Stromal cell of bone marrow (primary cell): Measurements from ENCODE around the gene NRG3.
"Not testable (repeated sequence)": the region's sequence is repeated elsewhere in the genome, so short reads cannot be mapped to it uniquely, and the experiment has no call there.

ENCODE experiments used
- DNase-seq: peaks from one replicate; pipeline ENCODE4 v3.0.0-alpha.2; 2012; ENCODE audit warnings: low read depth

The NRG3 gene

DNA sequence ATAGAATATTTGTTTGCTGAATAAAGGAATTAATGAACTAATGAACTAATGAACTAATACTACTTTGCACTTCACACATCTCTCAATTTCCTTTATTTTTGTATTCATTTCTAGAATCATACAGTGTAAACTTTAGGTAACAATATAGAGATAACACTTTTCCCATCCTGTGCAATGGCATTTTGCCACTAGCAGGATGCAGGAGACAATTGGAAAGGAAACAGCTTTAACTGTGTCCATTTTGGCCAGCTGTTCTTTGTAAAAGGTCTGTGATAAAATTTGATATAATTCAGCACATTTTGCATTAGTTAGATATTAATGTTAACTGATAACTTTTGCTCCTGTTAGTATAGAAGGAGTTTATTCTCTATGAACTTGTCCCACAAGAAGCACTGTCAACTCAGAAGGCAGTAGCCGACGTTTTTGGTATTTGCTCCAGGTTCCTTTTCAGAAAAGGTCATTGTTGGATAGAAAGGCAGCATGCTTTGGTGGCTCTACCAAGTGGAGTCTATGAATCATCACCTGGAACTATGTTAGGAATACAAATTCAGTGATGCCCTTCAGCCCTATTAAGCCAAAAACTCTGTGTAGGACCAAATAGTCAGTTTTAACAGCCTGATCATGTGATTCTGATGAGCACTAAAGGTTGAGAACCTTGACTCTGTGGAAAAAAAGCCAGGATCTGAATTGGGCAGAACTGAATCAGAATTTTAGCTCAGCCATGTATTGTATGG lies 86.6 kb downstream of the NRG3 start:
- DNase-seq = no peak

DNA sequence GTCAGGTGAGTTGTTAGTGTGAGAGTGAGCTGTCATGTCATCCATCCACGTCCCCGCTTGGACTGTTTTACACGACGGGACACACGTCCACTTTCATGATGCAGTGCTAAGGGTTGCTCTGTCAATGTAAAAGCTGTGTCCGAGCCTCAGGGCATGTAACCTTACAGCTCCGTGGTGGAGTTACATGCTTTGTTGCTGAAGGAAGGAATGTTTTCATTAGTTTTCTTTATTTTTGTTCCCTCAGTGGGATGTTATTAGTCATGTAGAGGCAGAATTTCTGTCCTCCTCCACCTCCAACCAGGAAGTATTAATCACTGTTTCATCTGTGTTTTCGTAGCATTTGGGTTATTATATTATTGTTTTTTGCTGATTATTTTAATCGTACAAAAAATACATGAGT lies 88.6 kb downstream of the NRG3 start:
- no peak for DNase-seq

DNA sequence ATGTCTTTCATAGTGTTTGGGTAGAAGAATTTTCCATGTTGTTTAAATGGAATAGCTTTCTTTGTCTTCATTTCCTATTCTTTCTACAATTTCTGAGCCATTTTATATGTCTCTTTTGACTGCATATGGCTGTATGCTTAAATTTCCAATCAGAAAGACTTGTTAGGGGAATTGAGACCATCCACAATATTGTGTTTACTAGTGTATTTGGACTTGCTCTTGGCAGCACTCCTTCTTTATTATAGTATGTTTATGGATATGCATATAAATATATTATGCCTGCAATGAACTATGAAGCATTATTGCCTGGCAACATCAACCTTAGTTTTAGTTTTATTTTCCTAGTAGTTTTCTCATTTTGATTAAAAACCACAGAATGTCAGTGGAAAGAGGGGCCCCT lies 92.7 kb downstream of the NRG3 start:
- no peak for DNase-seq

DNA sequence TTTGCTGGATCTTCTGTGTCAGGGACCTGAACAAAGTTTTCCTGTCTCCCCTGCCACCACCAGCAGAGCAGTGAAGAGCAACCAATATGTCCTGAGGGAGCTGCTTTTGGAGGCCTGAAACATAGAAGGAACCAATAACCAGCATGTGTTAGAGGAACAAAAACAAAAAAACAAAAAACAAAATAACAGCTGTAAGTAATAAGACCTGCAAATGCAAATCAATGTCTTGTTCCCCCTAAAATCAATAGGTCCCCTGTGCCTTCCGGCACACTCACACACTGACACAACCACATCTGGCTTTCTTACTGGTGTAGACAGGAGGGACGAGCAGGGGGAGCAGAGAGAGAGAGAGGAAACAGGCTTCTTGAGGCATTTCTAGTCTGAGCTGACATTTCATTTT lies 94.1 kb downstream of the NRG3 start:
- no peak for DNase-seq

DNA sequence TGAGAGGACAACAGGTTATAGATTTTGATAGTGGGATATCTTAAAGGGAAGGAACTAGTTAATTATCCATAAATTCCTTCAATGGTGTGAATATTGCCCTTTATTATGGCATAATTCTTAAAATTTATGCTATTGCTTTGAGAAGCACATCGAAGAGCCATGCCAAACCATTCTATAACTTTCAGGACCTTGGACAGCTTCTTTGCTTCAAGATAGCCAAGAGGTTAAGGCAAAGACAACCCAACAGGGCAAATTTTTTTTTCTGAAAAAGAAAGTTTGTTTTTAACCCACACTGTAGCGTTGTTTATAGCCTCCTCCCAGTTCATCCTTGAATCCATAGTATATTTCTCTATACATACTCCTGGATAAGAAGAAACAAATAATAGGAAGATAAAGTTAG lies 103.2 kb downstream of the NRG3 start:
- DNase-seq = no peak

DNA sequence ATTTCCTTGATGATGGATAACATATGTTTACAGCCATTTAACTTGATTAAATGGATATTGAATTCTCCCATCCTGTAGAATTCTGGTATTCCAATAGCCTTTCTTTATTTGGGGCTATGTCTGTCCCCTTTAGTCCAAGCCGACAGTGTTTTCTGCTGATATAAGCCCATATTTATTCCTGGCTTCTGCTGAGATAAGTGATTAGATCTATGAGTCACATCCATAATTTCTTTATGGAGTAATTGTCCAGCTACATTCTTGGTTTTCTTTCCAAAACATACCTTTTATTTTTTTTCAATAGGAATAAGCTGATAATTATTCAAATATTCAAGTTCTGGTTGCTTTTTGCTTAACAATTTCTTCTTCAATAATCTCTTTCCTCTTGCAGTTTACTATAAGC lies 106.7 kb downstream of the NRG3 start:
- DNase-seq = no peak

DNA sequence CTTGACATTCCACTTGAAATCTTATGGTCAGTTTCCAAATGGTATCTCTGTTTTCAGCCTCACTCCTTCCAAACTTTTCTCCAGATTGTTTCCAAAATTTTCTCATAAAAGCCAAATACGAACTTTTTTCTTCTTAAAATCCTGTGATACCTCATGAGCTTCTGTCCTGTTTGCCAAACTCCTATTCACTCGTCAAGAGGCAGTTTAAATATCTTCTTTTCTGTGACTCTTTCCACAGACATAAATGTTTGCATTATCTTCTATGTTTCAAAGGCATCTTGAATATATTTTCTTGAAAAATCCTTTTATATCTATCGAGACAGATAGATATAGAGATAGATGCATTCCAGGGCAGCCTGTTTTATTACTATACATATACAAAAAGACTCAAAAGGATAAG lies 109.4 kb downstream of the NRG3 start:
- no peak for DNase-seq

DNA sequence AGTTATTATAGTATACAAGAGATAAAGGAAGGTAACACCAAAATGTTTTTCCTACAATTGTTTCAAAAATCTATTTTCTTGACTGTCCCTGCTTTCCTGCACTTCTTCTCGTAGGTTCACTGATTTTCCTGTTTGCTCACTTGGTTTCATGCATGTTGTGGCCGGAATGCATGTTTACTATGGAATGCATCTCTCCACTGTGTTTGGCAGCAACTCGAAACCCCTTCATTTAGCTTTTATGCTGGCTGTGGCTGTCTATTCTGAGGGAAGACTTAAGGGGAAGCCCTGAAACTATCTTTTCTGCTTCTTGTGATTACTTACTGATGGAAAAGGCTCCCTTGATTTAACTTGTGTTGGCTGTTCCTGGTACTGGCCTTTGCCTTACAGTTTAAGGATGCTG lies 120.3 kb downstream of the NRG3 start:
- no peak for DNase-seq

DNA sequence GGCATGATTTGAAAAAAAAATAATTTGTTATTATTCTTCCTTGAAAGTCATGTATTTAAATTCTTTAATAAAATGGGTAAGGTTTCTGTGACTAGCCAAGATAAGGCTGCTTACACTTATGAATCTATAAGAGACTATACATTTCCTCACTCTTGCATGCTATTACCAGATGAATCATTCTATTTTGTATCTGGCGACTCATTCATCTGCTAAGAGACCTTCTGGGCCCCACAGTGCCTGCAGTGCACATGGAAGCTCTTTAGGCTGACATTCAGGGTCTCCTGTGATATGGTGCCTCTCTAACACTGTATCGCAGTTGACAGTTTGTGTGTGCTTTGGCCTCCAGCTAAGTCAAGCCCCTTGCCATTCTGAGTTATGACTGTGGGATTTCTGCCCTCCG lies 121.9 kb downstream of the NRG3 start:
- DNase-seq = no peak

DNA sequence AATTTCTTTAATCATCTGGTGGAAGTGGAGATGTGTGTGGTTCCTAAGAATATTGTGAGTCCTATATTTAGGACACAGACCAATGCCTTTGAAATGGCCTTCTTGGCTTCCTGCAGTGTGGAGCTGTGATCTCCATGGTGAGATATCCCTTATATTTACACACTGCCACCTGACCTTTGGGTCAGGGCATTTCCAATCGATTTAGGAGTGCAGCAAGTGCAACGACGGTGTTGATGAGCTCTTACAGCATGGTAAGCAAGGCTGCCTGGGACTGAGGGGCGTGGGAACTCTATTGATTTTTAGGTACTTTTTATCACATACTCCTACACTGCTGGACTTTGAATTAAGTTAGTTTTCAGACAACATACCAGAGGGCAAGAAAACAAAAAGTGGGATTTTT lies 146.0 kb downstream of the NRG3 start:
- DNase-seq = no peak

DNA sequence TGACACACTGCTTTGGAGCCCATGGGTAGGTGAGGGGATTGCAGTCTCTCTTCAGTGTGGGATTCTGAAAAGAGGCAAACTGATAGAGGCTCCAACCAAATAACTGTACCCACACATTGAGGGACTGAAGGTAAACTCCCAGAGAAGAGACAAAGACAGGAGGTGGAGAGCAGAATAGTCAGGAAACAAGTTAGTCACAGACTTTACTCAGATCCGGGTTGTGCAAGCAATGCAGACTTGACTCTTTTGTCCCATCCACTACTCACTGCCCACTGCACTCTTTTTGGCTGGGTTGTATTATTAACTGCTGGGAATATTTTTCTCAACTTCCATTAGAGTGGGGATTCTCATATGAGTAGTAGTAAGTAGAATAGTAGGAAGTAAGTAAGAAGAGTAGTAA lies 152.7 kb downstream of the NRG3 start:
- DNase-seq = no peak

DNA sequence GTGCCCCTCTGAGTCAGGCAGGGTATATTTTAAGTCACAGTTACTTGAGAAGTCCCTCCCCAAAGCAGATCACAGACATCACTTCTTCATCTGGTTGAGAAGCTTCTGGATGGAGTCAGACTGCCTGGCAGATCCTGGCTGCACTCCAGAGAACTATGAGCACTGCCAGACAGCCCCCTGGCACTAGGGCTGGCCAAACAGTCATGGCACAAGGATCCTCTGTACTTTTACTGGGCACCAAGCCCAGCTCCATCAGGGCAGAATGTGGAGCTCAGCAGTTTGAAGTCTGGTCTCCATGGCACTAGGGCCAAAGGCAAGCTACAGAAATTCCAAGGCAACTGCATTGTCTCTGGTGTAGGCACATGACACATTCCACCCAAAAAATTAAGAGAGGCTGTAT lies 162.1 kb downstream of the NRG3 start:
- no peak for DNase-seq

DNA sequence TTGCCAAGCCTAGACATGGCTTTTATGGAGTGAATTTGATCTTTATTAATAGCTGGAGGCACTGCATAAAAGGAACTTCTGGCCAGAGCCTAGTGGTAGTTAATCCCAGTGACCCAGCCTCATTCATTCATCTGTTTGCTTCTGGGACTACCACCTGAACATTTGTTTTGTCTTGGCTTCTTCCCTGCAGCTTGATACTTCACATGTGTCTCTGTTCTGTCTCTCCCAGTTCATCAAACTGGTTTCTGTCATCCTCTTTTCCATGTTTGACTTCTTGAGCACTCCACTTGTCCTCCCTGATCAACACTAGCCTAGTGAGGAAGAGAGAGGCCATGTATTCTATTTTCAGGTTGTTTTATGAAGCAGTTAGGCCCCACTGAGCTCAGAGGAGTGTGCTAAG lies 163.6 kb downstream of the NRG3 start:
- DNase-seq = no peak

DNA sequence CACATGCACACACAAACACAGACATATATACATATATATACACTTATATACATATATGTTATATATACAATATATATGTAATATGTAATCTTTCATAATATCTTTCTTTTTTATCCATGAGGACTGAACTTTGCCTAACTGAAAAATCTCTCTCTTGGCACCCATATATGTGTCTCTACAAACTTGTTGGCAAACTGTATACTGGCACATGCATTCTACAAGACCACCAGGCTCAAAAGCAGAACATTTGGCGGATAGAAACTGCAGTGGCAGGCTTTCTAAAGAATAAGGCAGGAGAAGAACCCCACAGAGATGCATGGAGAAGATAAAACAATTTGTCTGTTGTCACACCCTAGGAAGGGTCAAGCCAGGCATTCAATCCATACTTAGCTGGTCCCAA lies 165.3 kb downstream of the NRG3 start:
- no peak for DNase-seq

DNA sequence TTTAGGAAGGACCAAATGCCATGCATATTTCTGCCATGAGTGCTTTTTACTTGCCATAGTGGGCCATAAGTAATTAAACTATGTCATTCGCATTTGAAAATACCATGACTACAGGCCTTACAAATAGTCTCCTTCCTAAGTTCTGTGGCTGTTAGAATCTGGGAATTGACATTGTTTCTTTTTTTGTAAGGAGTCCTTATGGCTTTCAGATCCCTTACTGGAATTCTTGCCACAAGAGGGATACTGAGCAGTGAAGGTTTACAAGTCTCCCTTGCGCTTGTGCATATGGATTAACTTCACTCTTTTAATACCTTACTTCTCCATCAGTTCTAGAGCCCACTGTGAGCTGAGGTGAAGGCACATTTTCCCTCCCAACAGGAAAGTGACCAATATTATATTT lies 166.0 kb downstream of the NRG3 start:
- DNase-seq = no peak

DNA sequence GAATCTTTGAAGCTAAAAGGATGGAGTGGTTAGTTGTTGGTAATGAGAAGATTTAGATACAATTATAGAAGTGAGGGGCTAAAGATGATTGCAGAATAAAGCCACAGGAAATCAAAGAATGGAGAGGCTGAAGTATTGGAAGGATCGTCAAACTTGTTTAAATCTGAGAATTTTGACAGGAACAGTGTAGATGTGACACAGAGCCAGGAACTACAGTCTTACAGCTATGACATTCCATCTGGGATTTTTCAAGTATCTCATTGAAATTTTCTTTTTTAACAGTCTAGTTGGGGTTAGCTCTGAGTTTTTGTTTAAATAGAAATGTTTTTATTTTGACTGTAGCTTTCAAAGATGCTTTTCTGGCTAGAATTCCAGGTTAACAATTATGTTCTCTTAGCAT lies 181.4 kb downstream of the NRG3 start:
- no peak for DNase-seq

DNA sequence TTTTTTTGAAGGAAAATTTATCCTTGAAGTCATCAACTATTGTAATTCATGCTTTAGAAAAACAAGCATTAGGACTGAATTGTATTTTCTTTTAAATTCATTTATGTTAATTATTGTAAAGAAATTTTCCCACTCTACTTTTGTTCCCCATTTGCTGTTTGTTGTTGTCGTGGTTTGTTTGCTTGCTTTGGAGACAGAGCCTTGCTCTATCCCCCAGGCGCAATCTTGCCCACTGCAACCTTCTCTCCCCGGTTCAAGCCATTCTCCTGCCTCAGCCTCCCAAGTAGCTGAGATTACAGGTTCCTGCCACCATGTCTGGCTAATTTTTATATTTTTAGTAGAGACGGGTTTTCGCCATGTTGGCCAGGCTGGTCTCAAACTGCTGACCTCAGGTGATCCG lies 192.2 kb downstream of the NRG3 start:
- not testable (repeated sequence) for DNase-seq

DNA sequence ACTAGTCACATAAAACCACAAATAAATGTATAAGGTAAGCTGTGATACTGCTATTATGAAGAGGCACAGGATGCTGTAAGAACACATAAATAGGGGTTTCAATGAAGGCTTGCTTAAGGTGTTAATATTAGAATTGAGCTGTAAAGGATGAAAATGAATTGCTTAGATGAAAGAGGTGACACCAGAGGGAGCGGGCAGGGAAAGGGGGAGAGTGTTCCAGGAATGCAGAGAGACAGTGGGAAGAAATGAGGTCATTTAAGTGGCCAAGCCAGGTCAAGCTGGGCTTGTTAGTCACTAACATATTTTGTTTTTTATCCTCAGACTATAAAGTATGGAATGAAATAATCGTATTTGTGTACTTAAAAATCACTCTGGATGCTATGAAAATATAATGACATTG lies 193.5 kb downstream of the NRG3 start:
- DNase-seq = no peak

DNA sequence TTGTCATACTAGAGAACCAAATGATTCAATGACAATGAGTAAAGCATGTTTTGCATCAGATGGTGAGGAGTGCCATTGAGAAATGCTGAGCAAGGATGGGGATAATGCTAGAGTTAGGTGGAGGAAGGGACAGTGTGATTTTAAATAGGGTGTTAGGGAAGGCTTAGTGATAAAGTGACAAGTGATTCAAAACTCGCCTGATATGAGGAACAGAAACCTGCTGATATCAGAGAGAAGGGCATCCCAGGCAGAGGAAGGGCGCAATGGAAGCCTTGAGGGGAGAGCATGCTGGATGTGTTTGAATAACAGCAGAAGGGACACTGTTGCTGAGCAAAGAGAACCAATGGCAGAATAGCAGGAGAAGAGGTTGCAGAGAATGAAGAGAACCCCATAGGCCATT lies 196.2 kb downstream of the NRG3 start:
- no peak for DNase-seq

DNA sequence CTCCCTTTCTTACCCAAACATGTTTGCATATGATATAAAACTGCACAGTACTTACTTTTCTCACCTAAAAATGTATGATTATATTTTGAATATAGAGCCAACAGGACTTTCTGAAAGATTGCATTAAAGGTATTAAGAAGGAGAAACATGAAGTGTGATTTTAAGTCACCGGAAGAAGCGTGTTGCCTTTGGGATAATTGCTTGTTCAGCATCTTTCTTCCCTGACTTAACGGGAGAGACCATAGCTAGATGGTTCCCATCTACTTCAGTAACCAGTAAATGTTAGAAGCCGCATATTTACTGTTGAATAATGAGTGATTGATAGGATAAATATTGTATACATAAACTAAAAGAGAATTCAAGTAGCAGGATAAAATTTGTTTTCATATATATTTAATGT lies 197.1 kb downstream of the NRG3 start:
- no peak for DNase-seq

DNA sequence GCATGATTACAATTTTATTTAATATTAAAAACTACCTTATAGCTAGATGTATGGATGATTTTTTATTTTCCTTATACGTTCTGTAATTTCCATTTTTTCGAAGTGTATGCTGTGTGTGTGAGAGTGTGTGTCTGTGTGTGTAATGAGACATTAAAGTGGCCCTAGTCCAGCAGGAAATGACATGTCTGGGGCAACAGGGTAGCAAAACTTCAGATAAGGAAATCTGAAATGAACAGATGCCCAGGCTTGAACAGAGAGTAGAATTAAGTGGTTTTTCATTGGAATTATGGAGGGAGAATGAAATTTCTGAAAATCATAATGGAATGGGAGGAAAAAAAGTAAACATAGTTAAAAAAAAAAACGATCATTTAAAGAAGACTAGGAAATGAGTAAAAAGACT lies 200.6 kb downstream of the NRG3 start:
- DNase-seq = no peak

DNA sequence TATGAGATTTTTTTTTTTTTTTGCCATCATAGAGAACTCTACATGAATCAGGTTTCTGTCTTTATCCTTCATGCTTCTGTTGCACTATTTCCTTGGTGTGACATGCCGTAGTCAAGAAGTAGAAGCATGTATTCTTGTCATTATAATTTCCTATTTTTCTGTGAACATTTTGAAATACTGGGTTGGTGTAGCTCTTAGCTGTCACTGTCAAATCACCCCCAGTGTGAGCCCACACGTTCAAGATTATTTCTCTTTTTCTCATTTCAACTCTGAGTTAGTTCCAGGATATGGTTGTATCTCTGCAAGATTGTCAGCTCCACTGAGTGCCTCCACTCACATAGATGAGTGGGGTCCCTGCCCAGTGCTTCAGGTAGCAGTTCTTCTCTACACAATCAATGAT lies 209.5 kb downstream of the NRG3 start:
- no peak for DNase-seq

DNA sequence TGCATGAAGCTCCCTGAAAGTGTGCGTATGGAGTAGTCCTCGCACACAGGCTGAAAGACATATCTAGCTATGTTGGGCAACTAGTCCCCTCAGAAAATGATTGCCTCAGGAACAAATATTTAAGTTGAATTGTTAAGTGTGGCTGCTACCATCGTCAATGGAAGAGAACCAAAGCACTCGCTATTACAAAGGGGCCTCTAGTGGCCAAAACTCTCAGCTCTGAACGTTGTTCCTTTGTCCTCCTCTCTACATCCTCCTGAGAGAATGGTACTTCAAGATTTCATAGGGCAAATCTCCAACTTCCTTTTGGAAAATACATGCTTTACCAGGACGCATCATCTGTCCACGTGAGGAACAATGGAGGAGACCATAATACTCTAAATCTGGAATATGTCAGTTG lies 209.9 kb downstream of the NRG3 start:
- no peak for DNase-seq

DNA sequence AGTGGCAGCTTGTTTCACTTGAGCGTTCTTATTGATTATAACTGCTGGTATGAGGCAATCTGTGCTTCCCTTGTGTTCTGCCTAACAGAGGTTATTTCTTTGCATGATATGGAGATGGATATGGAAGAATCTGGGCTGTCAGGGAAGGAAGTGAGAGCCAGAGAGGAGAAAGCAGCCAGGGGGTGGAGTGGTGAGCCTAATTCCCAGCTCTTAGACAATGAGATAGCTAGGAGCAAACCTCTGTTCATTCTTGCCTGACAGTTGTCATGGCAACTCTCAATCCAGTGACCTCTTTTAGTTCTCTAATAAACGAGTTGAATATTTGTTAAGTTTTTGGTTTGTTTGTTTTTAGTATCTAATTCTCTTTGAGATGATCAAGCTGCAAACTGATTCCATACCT lies 214.3 kb downstream of the NRG3 start:
- no peak for DNase-seq

DNA sequence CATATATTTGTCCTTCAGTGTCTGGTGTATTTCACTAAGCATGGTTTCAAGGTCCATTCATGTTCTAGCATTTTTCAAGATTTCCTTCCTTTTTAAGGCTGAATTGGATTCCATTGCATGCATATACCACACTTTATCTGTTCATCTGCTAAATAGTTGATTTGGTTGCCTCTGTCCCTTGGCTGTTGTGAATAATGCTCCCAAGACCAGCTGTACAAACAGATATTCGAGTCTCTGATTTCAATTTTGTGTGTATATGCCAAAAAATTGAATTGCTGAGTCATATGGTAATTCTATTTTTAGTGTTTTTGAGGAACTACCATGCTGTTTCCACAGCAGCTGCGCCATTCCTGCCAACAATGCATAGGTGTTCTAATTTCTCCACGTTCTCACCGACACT lies 216.4 kb downstream of the NRG3 start:
- DNase-seq = no peak
